ENCODE measurements around the gene EN1. TPM values are rescaled to one million over a fixed set of nuclear protein-coding genes. Genes with fewer than 3 reads are reported as not detected.
A peak's percentile ranks its signal among the peaks of the same experiment; 100 is the strongest.

Gene EN1
- total RNA-seq, 2 experiments from 2014 or later = not detected

- Mint-ChIP-seq H3K27me3 (peaks cover 81% of the 10 kb centered on the region), H3K9me3 (no peaks in the 10 kb centered on the region), H3K36me3 (peaks cover 4% of the 10 kb centered on the region), H3K27ac (no peak overlapping the region), H3K4me3 (no peak overlapping the region), H3K4me1 (peaks cover 6% of the 10 kb centered on the region)
- DNase-seq = no peak
- no peak for ATAC-seq (ENCODE audit: low read depth)
- POLR2A ChIA-PET = no interaction called here
Observed at GRCh38 chr2:118843483-118844132, 3.8 kb downstream of the EN1 start.

GRCh38 chr2:118842661-118843482, 4.6 kb downstream of the EN1 start:
- POLR2A ChIA-PET = no interaction called here
- Mint-ChIP-seq H3K4me1 (peaks cover 4% of the 10 kb centered on the region), H3K27me3 (peaks cover 80% of the 10 kb centered on the region), H3K9me3 (no peaks in the 10 kb centered on the region), H3K4me3 (peak overlapping the region; percentile 48), H3K36me3 (peaks cover 4% of the 10 kb centered on the region), H3K27ac (no peak overlapping the region)
- ATAC-seq (ENCODE audit: low read depth) = no peak
- no peak for DNase-seq

GRCh38 chr2:118841828-118842461, 5.5 kb downstream of the EN1 start:
- POLR2A ChIA-PET = no interaction called here
- Mint-ChIP-seq H3K9me3 (no peaks in the 10 kb centered on the region), H3K27ac (no peak overlapping the region), H3K4me1 (peaks cover 2% of the 10 kb centered on the region), H3K27me3 (peaks cover 82% of the 10 kb centered on the region), H3K4me3 (peak overlapping the region; percentile 28), H3K36me3 (peaks cover 4% of the 10 kb centered on the region)
- peak; percentile 34 for DNase-seq
- no peak for ATAC-seq (ENCODE audit: low read depth)

- no peak overlapping the region for H3K4me3 Mint-ChIP-seq
- peaks cover 87% of the 10 kb centered on the region for H3K27me3 Mint-ChIP-seq
- peaks cover 2% of the 10 kb centered on the region for H3K4me1 Mint-ChIP-seq
- ATAC-seq (ENCODE audit: low read depth) (no peak), DNase-seq (no peak)
- POLR2A ChIA-PET = no interaction called here
- no peaks in the 10 kb centered on the region for H3K9me3 Mint-ChIP-seq
- H3K36me3 Mint-ChIP-seq = peaks cover 4% of the 10 kb centered on the region
- H3K27ac Mint-ChIP-seq = no peak overlapping the region
Observed at GRCh38 chr2:118841450-118841827, 6.0 kb downstream of the EN1 start.

- POLR2A ChIA-PET = no interaction called here
- peaks cover 86% of the 10 kb centered on the region for H3K27me3 Mint-ChIP-seq
- H3K9me3 Mint-ChIP-seq = no peaks in the 10 kb centered on the region
- no peak overlapping the region for H3K4me3 Mint-ChIP-seq
- no peak overlapping the region for H3K27ac Mint-ChIP-seq
- DNase-seq (no peak), ATAC-seq (ENCODE audit: low read depth) (no peak)
- no peaks in the 10 kb centered on the region for H3K4me1 Mint-ChIP-seq
- H3K36me3 Mint-ChIP-seq = no peaks in the 10 kb centered on the region
Observed at GRCh38 chr2:118838741-118839455, 8.6 kb downstream of the EN1 start.

GRCh38 chr2:118837621-118838020, 9.8 kb downstream of the EN1 start:
- no peak for DNase-seq
- H3K4me1 Mint-ChIP-seq = no peaks in the 10 kb centered on the region
- no peak overlapping the region for H3K4me3 Mint-ChIP-seq
- no peak for ATAC-seq (ENCODE audit: low read depth)
- no peaks in the 10 kb centered on the region for H3K9me3 Mint-ChIP-seq
- H3K27ac Mint-ChIP-seq = no peak overlapping the region
- POLR2A ChIA-PET = no interaction called here
- no peaks in the 10 kb centered on the region for H3K36me3 Mint-ChIP-seq
- peaks cover 87% of the 10 kb centered on the region for H3K27me3 Mint-ChIP-seq

GRCh38 chr2:118837067-118837466, 10.4 kb downstream of the EN1 start:
- POLR2A ChIA-PET = no interaction called here
- H3K4me3 Mint-ChIP-seq = no peak overlapping the region
- H3K9me3 Mint-ChIP-seq = no peaks in the 10 kb centered on the region
- no peak for ATAC-seq (ENCODE audit: low read depth)
- peaks cover 89% of the 10 kb centered on the region for H3K27me3 Mint-ChIP-seq
- DNase-seq = no peak
- H3K36me3 Mint-ChIP-seq = no peaks in the 10 kb centered on the region
- no peaks in the 10 kb centered on the region for H3K4me1 Mint-ChIP-seq
- no peak overlapping the region for H3K27ac Mint-ChIP-seq

GRCh38 chr2:118836411-118836930, 11.0 kb downstream of the EN1 start:
- no peak for ATAC-seq (ENCODE audit: low read depth)

GRCh38 chr2:118835746-118836410, 11.6 kb downstream of the EN1 start:
- Mint-ChIP-seq H3K4me1 (no peaks in the 10 kb centered on the region), H3K36me3 (no peaks in the 10 kb centered on the region), H3K27ac (peak overlapping the region; percentile 17), H3K9me3 (no peaks in the 10 kb centered on the region), H3K4me3 (peak overlapping the region; percentile 45), H3K27me3 (peaks cover 88% of the 10 kb centered on the region)
- DNase-seq = no peak
- POLR2A ChIA-PET = no interaction called here
- ATAC-seq (ENCODE audit: low read depth) = no peak

More at GRCh38 chr2:118836411-118836930, 11.0 kb downstream of the EN1 start:
- Mint-ChIP-seq H3K27me3 (peaks cover 88% of the 10 kb centered on the region), H3K9me3 (no peaks in the 10 kb centered on the region), H3K36me3 (no peaks in the 10 kb centered on the region), H3K4me3 (peak overlapping the region; percentile 11), H3K27ac (peak overlapping the region; percentile 17), H3K4me1 (no peaks in the 10 kb centered on the region)
- POLR2A ChIA-PET = no interaction called here
- DNase-seq = no peak

GRCh38 chr2:118834901-118835745, 12.3 kb downstream of the EN1 start:
- no peaks in the 10 kb centered on the region for H3K9me3 Mint-ChIP-seq
- POLR2A ChIA-PET = no interaction called here
- H3K36me3 Mint-ChIP-seq = no peaks in the 10 kb centered on the region
- ATAC-seq (ENCODE audit: low read depth) (no peak), DNase-seq (peak; percentile 34)
- H3K4me1 Mint-ChIP-seq = no peaks in the 10 kb centered on the region
- H3K27me3 Mint-ChIP-seq = peaks cover 84% of the 10 kb centered on the region
- H3K4me3 Mint-ChIP-seq = peak overlapping the region; percentile 45
- H3K27ac Mint-ChIP-seq = no peak overlapping the region

GRCh38 chr2:118834440-118834810, 13.0 kb downstream of the EN1 start:
- POLR2A ChIA-PET = no interaction called here
- Mint-ChIP-seq H3K4me3 (no peak overlapping the region), H3K9me3 (no peaks in the 10 kb centered on the region), H3K27ac (no peak overlapping the region), H3K36me3 (no peaks in the 10 kb centered on the region), H3K4me1 (no peaks in the 10 kb centered on the region), H3K27me3 (peaks cover 83% of the 10 kb centered on the region)
- no peak for DNase-seq
- no peak for ATAC-seq (ENCODE audit: low read depth)

- H3K9me3 Mint-ChIP-seq = no peaks in the 10 kb centered on the region
- POLR2A ChIA-PET = no interaction called here
- no peaks in the 10 kb centered on the region for H3K4me1 Mint-ChIP-seq
- no peak overlapping the region for H3K4me3 Mint-ChIP-seq
- H3K36me3 Mint-ChIP-seq = no peaks in the 10 kb centered on the region
- DNase-seq (no peak), ATAC-seq (ENCODE audit: low read depth) (no peak)
- H3K27me3 Mint-ChIP-seq = peaks cover 80% of the 10 kb centered on the region
- H3K27ac Mint-ChIP-seq = no peak overlapping the region
Observed at GRCh38 chr2:118833716-118834439, 13.6 kb downstream of the EN1 start.

Data from activated naive CD8-positive, alpha-beta T cell treated with anti-CD3 and anti-CD28 coated beads, Interleukin-2, amount 10 ng/mL, durations not matched to agents 7 days and 5 days (primary cell).